HepG2 (cell line): ENCODE data around the gene SYNE1. TPM values are rescaled to one million over a fixed set of nuclear protein-coding genes. Genes with fewer than 3 reads are reported as not detected.

ENCODE experiments used
- ATAC-seq: fragments of 200-7000 bp; cut with Tn5 transposase; 3 replicates; pipeline ENCODE4 v1.9.1; 2020; ENCODE audit warnings: mild to moderate bottlenecking, moderate library complexity
- BruUV-seq: library from RNA; stranded (reverse); fragments of 400-500 nt; replicated peaks from 2 replicates; lab custom pipeline; 2021; lab: Mats Ljungman, UMichigan
- CTCF ChIA-PET: fragments of 300-600 bp; formaldehyde crosslinking; extraction: SDS; loops from one replicate; lab custom pipeline; 2021; ENCODE audit warnings: low total read pairs, inconsistent platforms, low intra/inter-chr PET ratio; lab: Yijun Ruan, JAX
- POLR2A ChIA-PET: fragments of 350-600 bp; sonication (Branson Sonifier 250); formaldehyde crosslinking; loops from one replicate; lab custom pipeline; 2020; ENCODE audit warnings: antibody characterized with exemption, inconsistent platforms; lab: Yijun Ruan, JAX
- DNase-seq: peaks from one replicate; pipeline ENCODE4 v3.0.0-alpha.2; 2015; ENCODE audit warnings: low spot score
- FAIRE-seq: peaks from 3 replicates; lab custom pipeline; 2011; peaks lifted over from hg19 to GRCh38; lab: Jason Lieb, UNC
- H2AFZ ChIP-seq: one replicate; pipeline ENCODE4 v1.6.1; 2011; ENCODE audit warnings: low read length, inconsistent platforms
- H3K27ac ChIP-seq: fragments of 300-600 bp; 3 replicates; pipeline ENCODE4 v1.8.0; 2011; ENCODE audit warnings: mixed run types, mild to moderate bottlenecking, mixed read lengths, low read length, inconsistent platforms; ENCODE audit not compliant: insufficient read depth; ENCODE audit errors: extremely low read length
- H3K27me3 ChIP-seq, 2 experiments: fragments of 200-600 bp in 1 of 2; 2 replicates in 1 of 2; 3 replicates in 1 of 2; pipeline versions ENCODE4 v1.6.0 to v1.8.0; 2011; ENCODE audit warnings: low read length in 2 of 2, mild to moderate bottlenecking in 2 of 2, moderate library complexity in 2 of 2, inconsistent platforms in 1 of 2; ENCODE audit not compliant: insufficient read depth in 2 of 2, control insufficient read depth in 1 of 2
- H3K36me3 ChIP-seq, 2 experiments: fragments of 200-600 bp in 1 of 2; replicated peaks in 1 of 2; 2 replicates in 1 of 2; 3 replicates in 1 of 2; pipeline versions ENCODE4 v1.5.1 to v1.8.0; 2011; ENCODE audit warnings: low read length in 2 of 2, inconsistent platforms in 1 of 2; ENCODE audit not compliant: insufficient read depth in 2 of 2, control insufficient read depth in 1 of 2
- H3K4me1 ChIP-seq: 2 replicates; pipeline ENCODE4 v1.5.1; 2012; ENCODE audit warnings: low read length, inconsistent platforms; ENCODE audit not compliant: insufficient read depth
- H3K4me2 ChIP-seq: 2 replicates; pipeline ENCODE4 v1.6.0; 2011; ENCODE audit warnings: low read depth, low read length, inconsistent platforms
- H3K4me3 ChIP-seq, 3 experiments: fragments of 200-600 bp in 1 of 3; sonication (generic), shearing (Covaris generic) in 1 of 3; replicated peaks in 1 of 3; 2 replicates each; pipeline ENCODE4 v1.5.1; 2011 to 2016; ENCODE audit warnings: low read length in 3 of 3, inconsistent platforms in 2 of 3, low read depth in 2 of 3, mild to moderate bottlenecking in 2 of 3, control low read depth in 1 of 3, mixed read lengths in 1 of 3; ENCODE audit not compliant: insufficient read depth in 1 of 3
- H3K79me2 ChIP-seq: one replicate; pipeline ENCODE4 v1.6.1; 2011; ENCODE audit warnings: low read length, inconsistent platforms; ENCODE audit not compliant: insufficient read depth
- H3K9ac ChIP-seq: 2 replicates; pipeline ENCODE4 v1.6.0; 2011; ENCODE audit warnings: mild to moderate bottlenecking, low read depth, low read length, inconsistent platforms; ENCODE audit not compliant: insufficient read depth
- H3K9me3 ChIP-seq: 2 replicates; pipeline ENCODE4 v1.5.1; 2012; ENCODE audit warnings: mild to moderate bottlenecking, low read length
- H4K20me1 ChIP-seq: 2 replicates; pipeline ENCODE4 v1.6.0; 2011; ENCODE audit warnings: inconsistent platforms, mild to moderate bottlenecking, low read length, moderate library complexity; ENCODE audit not compliant: insufficient read depth
- MED8 ChIP-seq: sonication (generic); formaldehyde crosslinking; IDR thresholded peaks from 2 replicates; pipeline ENCODE4 v1.8.1; 2023; ENCODE audit warnings: mild to moderate bottlenecking, missing genetic modification reagents; ENCODE audit not compliant: insufficient replicate concordance
- MEIS1 ChIP-seq: sonication (generic); formaldehyde crosslinking; IDR thresholded peaks from 2 replicates; pipeline ENCODE4 v1.9.0; 2021; ENCODE audit warnings: mild to moderate bottlenecking, missing genetic modification reagents, moderate library complexity, borderline replicate concordance
- RBFOX2 ChIP-seq: fragments of 200-400 bp; formaldehyde crosslinking; IDR thresholded peaks from 2 replicates; pipeline ENCODE4 v1.6.1; 2017; ENCODE audit warnings: low read depth, mild to moderate bottlenecking, low read length
- SP5 ChIP-seq: IDR thresholded peaks from 2 replicates; pipeline ENCODE4 v1.6.1; 2016; ENCODE audit warnings: low read depth, borderline replicate concordance
- TBL1XR1 ChIP-seq: fragments of 150-350 bp; IDR thresholded peaks from 2 replicates; pipeline ENCODE4 v1.6.1; 2014; ENCODE audit warnings: borderline replicate concordance, low read length; ENCODE audit not compliant: partially characterized antibody
- THAP11 ChIP-seq: IDR thresholded peaks from 2 replicates; pipeline ENCODE4 v1.6.1; 2016; ENCODE audit warnings: missing biosample characterization, missing genetic modification reagents
- ZNF570 ChIP-seq: sonication (generic); formaldehyde crosslinking; IDR thresholded peaks from 2 replicates; pipeline ENCODE4 v1.4.0; 2020; ENCODE audit warnings: mild to moderate bottlenecking, missing genetic modification reagents, borderline replicate concordance
- WGBS: methylation state at CpG from one replicate; pipeline ENCODE4 v1.1.6; 2017; ENCODE audit warnings: low lambda C conversion rate; 5-methylcytosine and 5-hydroxymethylcytosine counted together
- in situ Hi-C: cut with HindIII; loops from 2 replicates; pipeline ENCODE4 v1.10.0; 2017; ENCODE audit warnings: low pct_unique_long_range_greater_than_20kb; ENCODE audit not compliant: extremely low pct_ligation_motif_present
- intact Hi-C: fragments of 100-400 bp; cut with micrococcal nuclease; formaldehyde crosslinking; loops from one replicate; pipeline ENCODE4 v1.10.0; 2022; ENCODE audit not compliant: unreplicated experiment
- polyA plus RNA-seq, 8 experiments: library from polyadenylated mRNA; depleted of rRNA in 3 of 8; stranded (reverse) in 7 of 8; unstranded in 1 of 8; fragments of >200 nt; fragmentation: Illumina TruSeq in 4 of 8; extraction: Trizol in 4 of 8; gene quantifications; 2 replicates each; pipeline versions ENCODE4 v1.2.1 to v1.2.3, GENCODE V29; 2011 to 2016; ENCODE audit warnings: low read depth in 4 of 8, missing spikeins in 1 of 8, mixed read lengths in 1 of 8; ENCODE audit not compliant: insufficient read depth in 1 of 8
- total RNA-seq, 5 experiments: library from RNA; depleted of rRNA; stranded (reverse); fragments of >200 nt; fragmentation: Illumina TruSeq; extraction: Trizol; gene quantifications; 2 replicates each; pipeline ENCODE4 v1.2.3, GENCODE V29; 2016; ENCODE audit warnings: low read depth in 1 of 5
- TF ChIP-seq, protein P1 (sequence below): sonication (generic); formaldehyde crosslinking; IDR thresholded peaks from 2 replicates; pipeline ENCODE4 v1.4.0; 2020; ENCODE audit warnings: missing genetic modification reagents

The SYNE1 gene
- total and polyA plus RNA-seq, 2 of the 13 experiments (the other 11 are each of a cell fraction or from before 2014, with no cell fraction given) = 5.5 to 15.9 TPM

DNA sequence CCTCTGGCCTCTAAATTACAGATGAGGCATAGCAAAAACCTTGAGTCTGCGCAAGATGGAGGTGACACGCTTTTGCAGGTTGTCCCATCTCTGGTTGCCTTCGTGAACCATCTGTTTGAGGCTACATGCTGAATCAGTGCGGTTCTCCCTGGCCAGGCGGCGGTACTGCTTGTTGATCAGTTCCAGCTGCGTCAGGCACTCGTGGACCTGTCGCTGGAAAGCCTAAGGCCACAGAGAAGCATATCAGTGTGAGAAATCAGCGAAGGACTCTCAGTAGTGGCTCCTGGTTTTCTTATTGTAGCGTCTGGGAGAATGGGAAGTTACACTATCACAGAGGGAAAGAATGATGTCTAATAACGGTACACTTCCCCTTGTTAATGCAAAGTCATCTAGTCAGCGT, 485.2 kb downstream of the SYNE1 start:
- Histone ChIP-seq H3K36me3 (no peaks in the 10 kb centered on the region; a peak in 1 of 5 replicates), H3K27ac (no peak overlapping the region), H4K20me1 (no peaks in the 10 kb centered on the region), H3K79me2 (no peaks in the 10 kb centered on the region), H2AFZ (no peak overlapping the region), H3K4me2 (no peak overlapping the region), H3K27me3 (no peaks in the 10 kb centered on the region), H3K4me3 (no peak overlapping the region), H3K9me3 (no peaks in the 10 kb centered on the region), H3K9ac (no peak overlapping the region), H3K4me1 (no peaks in the 10 kb centered on the region)
- ATAC-seq (no peak), DNase-seq (no peak), FAIRE-seq (no peak)
- WGBS = 96% methylated on average over 13 of the region's 13 CpGs
- intact Hi-C loops = no loop called here
- CTCF ChIA-PET = no interaction called here
- BruUV-seq = no TSS peak
- POLR2A ChIA-PET = no interaction called here
- in situ Hi-C loops = no loop called here
- TF ChIP-seq, protein P1, sequence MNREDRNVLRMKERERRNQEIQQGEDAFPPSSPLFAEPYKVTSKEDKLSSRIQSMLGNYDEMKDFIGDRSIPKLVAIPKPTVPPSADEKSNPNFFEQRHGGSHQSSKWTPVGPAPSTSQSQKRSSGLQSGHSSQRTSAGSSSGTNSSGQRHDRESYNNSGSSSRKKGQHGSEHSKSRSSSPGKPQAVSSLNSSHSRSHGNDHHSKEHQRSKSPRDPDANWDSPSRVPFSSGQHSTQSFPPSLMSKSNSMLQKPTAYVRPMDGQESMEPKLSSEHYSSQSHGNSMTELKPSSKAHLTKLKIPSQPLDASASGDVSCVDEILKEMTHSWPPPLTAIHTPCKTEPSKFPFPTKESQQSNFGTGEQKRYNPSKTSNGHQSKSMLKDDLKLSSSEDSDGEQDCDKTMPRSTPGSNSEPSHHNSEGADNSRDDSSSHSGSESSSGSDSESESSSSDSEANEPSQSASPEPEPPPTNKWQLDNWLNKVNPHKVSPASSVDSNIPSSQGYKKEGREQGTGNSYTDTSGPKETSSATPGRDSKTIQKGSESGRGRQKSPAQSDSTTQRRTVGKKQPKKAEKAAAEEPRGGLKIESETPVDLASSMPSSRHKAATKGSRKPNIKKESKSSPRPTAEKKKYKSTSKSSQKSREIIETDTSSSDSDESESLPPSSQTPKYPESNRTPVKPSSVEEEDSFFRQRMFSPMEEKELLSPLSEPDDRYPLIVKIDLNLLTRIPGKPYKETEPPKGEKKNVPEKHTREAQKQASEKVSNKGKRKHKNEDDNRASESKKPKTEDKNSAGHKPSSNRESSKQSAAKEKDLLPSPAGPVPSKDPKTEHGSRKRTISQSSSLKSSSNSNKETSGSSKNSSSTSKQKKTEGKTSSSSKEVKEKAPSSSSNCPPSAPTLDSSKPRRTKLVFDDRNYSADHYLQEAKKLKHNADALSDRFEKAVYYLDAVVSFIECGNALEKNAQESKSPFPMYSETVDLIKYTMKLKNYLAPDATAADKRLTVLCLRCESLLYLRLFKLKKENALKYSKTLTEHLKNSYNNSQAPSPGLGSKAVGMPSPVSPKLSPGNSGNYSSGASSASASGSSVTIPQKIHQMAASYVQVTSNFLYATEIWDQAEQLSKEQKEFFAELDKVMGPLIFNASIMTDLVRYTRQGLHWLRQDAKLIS (CRISPR knock-in tag) = no peak
- TF ChIP-seq RBFOX2 (no peak), MED8 (CRISPR knock-in tag) (no peak), TBL1XR1 (no peak), SP5 (CRISPR knock-in tag) (no peak), ZNF570 (CRISPR knock-in tag) (no peak), MEIS1 (CRISPR knock-in tag) (no peak), THAP11 (CRISPR knock-in tag) (no peak)
